ENCODE results near the gene IL4.

IL4 gene

GRCh38 chr5:132637241-132637640, 36.5 kb upstream of the IL4 start:
- Histone ChIP-seq H3K27ac (no peak overlapping the region), H3K36me3 (peaks cover 42% of the 10 kb centered on the region), H3K9me3 (ENCODE audit: severe bottlenecking) (no peaks in the 10 kb centered on the region), H3K27me3 (ENCODE audit: insufficient read depth, low read depth, severe bottlenecking) (no peaks in the 10 kb centered on the region), H3K4me3 (ENCODE audit: low read depth, low read length) (no peak overlapping the region)
- no peak for DNase-seq
- no peak for TF ChIP-seq CTCF (IDR thresholded peaks at IDR 0.05; ENCODE audit: low read depth, low read length)

- Histone ChIP-seq H3K36me3 (peaks cover 50% of the 10 kb centered on the region), H3K9me3 (ENCODE audit: severe bottlenecking) (no peaks in the 10 kb centered on the region), H3K27ac (no peak overlapping the region), H3K27me3 (ENCODE audit: insufficient read depth, low read depth, severe bottlenecking) (no peaks in the 10 kb centered on the region), H3K4me3 (ENCODE audit: low read depth, low read length) (no peak overlapping the region)
- no peak for DNase-seq
- no peak for TF ChIP-seq CTCF (IDR thresholded peaks at IDR 0.05; ENCODE audit: low read depth, low read length)
Observed at GRCh38 chr5:132639706-132640130, 34.1 kb upstream of the IL4 start.

GRCh38 chr5:132640613-132641012, 33.2 kb upstream of the IL4 start:
- Histone ChIP-seq H3K4me3 (ENCODE audit: low read depth, low read length) (no peak overlapping the region), H3K36me3 (peaks cover 49% of the 10 kb centered on the region), H3K27me3 (ENCODE audit: insufficient read depth, low read depth, severe bottlenecking) (no peaks in the 10 kb centered on the region), H3K9me3 (ENCODE audit: severe bottlenecking) (no peaks in the 10 kb centered on the region), H3K27ac (no peak overlapping the region)
- no peak for TF ChIP-seq CTCF (IDR thresholded peaks at IDR 0.05; ENCODE audit: low read depth, low read length)
- no peak for DNase-seq

- no peak for TF ChIP-seq CTCF (IDR thresholded peaks at IDR 0.05; ENCODE audit: low read depth, low read length)
- peaks cover 44% of the 10 kb centered on the region for H3K36me3 ChIP-seq
- no peaks in the 10 kb centered on the region for H3K9me3 ChIP-seq (ENCODE audit: severe bottlenecking)
- H3K27me3 ChIP-seq (ENCODE audit: insufficient read depth, low read depth, severe bottlenecking) = no peaks in the 10 kb centered on the region
- H3K4me3 ChIP-seq (ENCODE audit: low read depth, low read length) = no peak overlapping the region
- H3K27ac ChIP-seq = no peak overlapping the region
- no peak for DNase-seq
Observed at GRCh38 chr5:132641241-132641723, 32.5 kb upstream of the IL4 start.

- H3K36me3 ChIP-seq = peaks cover 44% of the 10 kb centered on the region
- DNase-seq = no peak
- H3K27ac ChIP-seq = no peak overlapping the region
- H3K4me3 ChIP-seq (ENCODE audit: low read depth, low read length) = no peak overlapping the region
- H3K9me3 ChIP-seq (ENCODE audit: severe bottlenecking) = no peaks in the 10 kb centered on the region
- TF ChIP-seq CTCF (IDR thresholded peaks at IDR 0.05; ENCODE audit: low read depth, low read length) = no peak
- H3K27me3 ChIP-seq (ENCODE audit: insufficient read depth, low read depth, severe bottlenecking) = no peaks in the 10 kb centered on the region
Observed at GRCh38 chr5:132641841-132642240, 31.9 kb upstream of the IL4 start.

- H3K36me3 ChIP-seq = peaks cover 26% of the 10 kb centered on the region
Observed at GRCh38 chr5:132644177-132644576, 29.6 kb upstream of the IL4 start.

More at GRCh38 chr5:132644177-132644576, 29.6 kb upstream of the IL4 start:
- DNase-seq = no peak
- no peak for TF ChIP-seq CTCF (IDR thresholded peaks at IDR 0.05; ENCODE audit: low read depth, low read length)
- H3K4me3 ChIP-seq (ENCODE audit: low read depth, low read length) = no peak overlapping the region
- no peaks in the 10 kb centered on the region for H3K9me3 ChIP-seq (ENCODE audit: severe bottlenecking)
- no peaks in the 10 kb centered on the region for H3K27me3 ChIP-seq (ENCODE audit: insufficient read depth, low read depth, severe bottlenecking)
- no peak overlapping the region for H3K27ac ChIP-seq
